Mammary epithelial cell (primary cell): ENCODE measurements around the gene NUDT21.

Experiments
- EZH2 ChIP-seq: IDR thresholded peaks from 2 replicates; pipeline ENCODE4 v1.6.1; 2012; ENCODE audit warnings: low read length, inconsistent platforms, borderline replicate concordance
- TF ChIP-seq, protein P1 (sequence below), 2 donors: IDR thresholded peaks in 1 of 2; conservative IDR thresholded peaks in 1 of 2; 2 replicates each; pipeline ENCODE4 v1.5.1; 2011 to 2012; ENCODE audit warnings: inconsistent platforms in 2 of 2, low read length in 2 of 2, mild to moderate bottlenecking in 2 of 2, control low read depth in 1 of 2, low read depth in 1 of 2; ENCODE audit not compliant: insufficient read depth in 1 of 2; ENCODE audit errors: extremely low read depth in 1 of 2

- TF ChIP-seq EZH2, result no peak
- TF ChIP-seq, protein P1, sequence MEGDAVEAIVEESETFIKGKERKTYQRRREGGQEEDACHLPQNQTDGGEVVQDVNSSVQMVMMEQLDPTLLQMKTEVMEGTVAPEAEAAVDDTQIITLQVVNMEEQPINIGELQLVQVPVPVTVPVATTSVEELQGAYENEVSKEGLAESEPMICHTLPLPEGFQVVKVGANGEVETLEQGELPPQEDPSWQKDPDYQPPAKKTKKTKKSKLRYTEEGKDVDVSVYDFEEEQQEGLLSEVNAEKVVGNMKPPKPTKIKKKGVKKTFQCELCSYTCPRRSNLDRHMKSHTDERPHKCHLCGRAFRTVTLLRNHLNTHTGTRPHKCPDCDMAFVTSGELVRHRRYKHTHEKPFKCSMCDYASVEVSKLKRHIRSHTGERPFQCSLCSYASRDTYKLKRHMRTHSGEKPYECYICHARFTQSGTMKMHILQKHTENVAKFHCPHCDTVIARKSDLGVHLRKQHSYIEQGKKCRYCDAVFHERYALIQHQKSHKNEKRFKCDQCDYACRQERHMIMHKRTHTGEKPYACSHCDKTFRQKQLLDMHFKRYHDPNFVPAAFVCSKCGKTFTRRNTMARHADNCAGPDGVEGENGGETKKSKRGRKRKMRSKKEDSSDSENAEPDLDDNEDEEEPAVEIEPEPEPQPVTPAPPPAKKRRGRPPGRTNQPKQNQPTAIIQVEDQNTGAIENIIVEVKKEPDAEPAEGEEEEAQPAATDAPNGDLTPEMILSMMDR (conservative IDR thresholded peaks at IDR 0.05 in 1 of 2, IDR thresholded peaks at IDR 0.05 in 1 of 2; ENCODE audit: extremely low read depth in 1 of 2, insufficient read depth in 1 of 2, low read depth in 1 of 2, low read length in 2 of 2), result no peak
These were observed 50.7 kb downstream of the NUDT21 start for GRCh38 chr16:56400458-56400857.
